Esophagus squamous epithelium (tissue), 4 donors: ENCODE results near the gene RAB17.

ENCODE experiments used
- CTCF ChIP-seq, 6 experiments: fragments of 450-650 bp in 4 of 6; fragments of 200-600 bp in 2 of 6; sonication (generic) in 2 of 6; IDR thresholded peaks; one replicate each; pipeline ENCODE4 v1.5.1; 2016 to 2019; ENCODE audit warnings: antibody characterized with exemption in 6 of 6, mild to moderate bottlenecking in 4 of 6, moderate library complexity in 4 of 6
- POLR2A ChIP-seq, 4 donors: fragments of 450-650 bp; IDR thresholded peaks; one replicate each; pipeline ENCODE4 v1.6.1; 2017; ENCODE audit warnings: antibody characterized with exemption in 4 of 4, mild to moderate bottlenecking in 4 of 4, moderate library complexity in 3 of 4

GRCh38 chr2:237631801-237632585 lies 41.5 kb upstream of the RAB17 start:
- TF ChIP-seq CTCF (IDR thresholded peaks at IDR 0.05) = no peak
- TF ChIP-seq POLR2A (IDR thresholded peaks at IDR 0.05) = no peak
